Measurements from ENCODE around the gene MAPK1.

Gene MAPK1

GRCh38 chr22:21712751-21713427 is 154.6 kb downstream of the MAPK1 start:
- peak; percentile 59 for DNase-seq (ENCODE audit: low spot score)
- ChIA-PET POLR2A (ENCODE audit: low non-redundant PET) (no interaction called here), CTCF (interaction anchor here (0.6 to 1.1 kb wide), 4 partner anchors 13 to 204 kb away, joined by 3 to 5 read pairs (median 3); no protein-coding TSS in a partner anchor)
- H3K27ac ChIP-seq, result no peak overlapping the region
- peak; percentile 85 for TF ChIP-seq CTCF (conservative IDR thresholded peaks at IDR 0.05; ENCODE audit: low read depth)

GRCh38 chr22:21711851-21712250 is 155.6 kb downstream of the MAPK1 start:
- no peak for TF ChIP-seq CTCF (conservative IDR thresholded peaks at IDR 0.05; ENCODE audit: low read depth)
- CTCF ChIA-PET, result no interaction called here
- DNase-seq (ENCODE audit: low spot score), result no peak
- POLR2A ChIA-PET (ENCODE audit: low non-redundant PET), result no interaction called here
- H3K27ac ChIP-seq, result no peak overlapping the region

GRCh38 chr22:21710156-21710555 is 157.3 kb downstream of the MAPK1 start:
- POLR2A ChIA-PET (ENCODE audit: low non-redundant PET), result no interaction called here

GRCh38 chr22:21709688-21710087 is 157.8 kb downstream of the MAPK1 start:
- peak overlapping the region; percentile 13; the same call in 1 of the 2 replicates for H3K27ac ChIP-seq
- no peak for DNase-seq (ENCODE audit: low spot score)
- CTCF ChIA-PET, result no interaction called here
- TF ChIP-seq CTCF (conservative IDR thresholded peaks at IDR 0.05; ENCODE audit: low read depth), result no peak
- POLR2A ChIA-PET (ENCODE audit: low non-redundant PET), result no interaction called here

More at GRCh38 chr22:21710156-21710555, 157.3 kb downstream of the MAPK1 start:
- peak; percentile 20 for DNase-seq (ENCODE audit: low spot score)
- no peak for TF ChIP-seq CTCF (conservative IDR thresholded peaks at IDR 0.05; ENCODE audit: low read depth)
- peak overlapping the region; percentile 13; the same call in 1 of the 2 replicates for H3K27ac ChIP-seq
- CTCF ChIA-PET, result no interaction called here

GRCh38 chr22:21708960-21709359 is 158.5 kb downstream of the MAPK1 start:
- H3K27ac ChIP-seq, result no peak overlapping the region
- TF ChIP-seq CTCF (conservative IDR thresholded peaks at IDR 0.05; ENCODE audit: low read depth), result no peak
- DNase-seq (ENCODE audit: low spot score), result no peak
- ChIA-PET POLR2A (ENCODE audit: low non-redundant PET) (no interaction called here), CTCF (no interaction called here)

GRCh38 chr22:21707677-21708076 is 159.8 kb downstream of the MAPK1 start:
- DNase-seq (ENCODE audit: low spot score), result no peak
- TF ChIP-seq CTCF (conservative IDR thresholded peaks at IDR 0.05; ENCODE audit: low read depth), result no peak
- POLR2A ChIA-PET (ENCODE audit: low non-redundant PET), result no interaction called here
- CTCF ChIA-PET, result no interaction called here
- no peak overlapping the region for H3K27ac ChIP-seq

All from RWPE1 (cell line).